ENCODE measurements around the gene PICALM. TPM values are rescaled to one million over a fixed set of nuclear protein-coding genes. Genes with fewer than 3 reads are reported as not detected.
A peak's percentile ranks its signal among the peaks of the same experiment; 100 is the strongest.

Gene PICALM
- total and polyA plus RNA-seq, 9 of the 15 experiments (the other 6 are each of a cell fraction or from before 2014, with no cell fraction given) = 41.3 to 990 (median 309) TPM

DNA sequence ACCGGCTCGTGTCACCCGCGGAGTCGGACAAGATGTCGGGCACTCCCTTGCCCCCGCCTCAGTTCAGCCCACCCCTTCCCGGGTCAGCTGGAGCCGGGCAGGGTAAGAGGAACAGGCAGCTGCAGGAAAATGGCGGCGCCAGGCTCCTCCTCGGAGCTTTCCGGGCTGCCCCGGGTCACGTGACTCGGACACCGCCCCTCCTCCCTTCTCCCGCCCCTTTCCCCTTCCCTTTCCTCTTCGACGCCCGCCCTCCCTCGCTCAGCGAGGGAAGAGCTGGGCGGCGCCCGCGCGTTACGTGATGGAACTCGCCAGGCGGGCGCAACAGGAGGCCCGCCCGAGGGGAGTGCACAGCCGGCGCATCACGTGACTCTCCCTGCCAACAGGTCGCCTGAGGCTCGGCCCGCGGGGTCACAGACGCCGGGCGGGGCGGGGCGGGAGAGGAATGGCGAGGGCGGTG is at the start of gene PICALM (continued):
- TF ChIP-seq POLR2G (IDR thresholded peaks at IDR 0.05; ENCODE audit: low read depth, low read length) = peak; percentile 86
- TF ChIP-seq HOXB6 (CRISPR knock-in tag; IDR thresholded peaks at IDR 0.05; ENCODE audit: borderline replicate concordance) = no peak
- TF ChIP-seq NR2C2 (CRISPR knock-in tag; IDR thresholded peaks at IDR 0.05) = peak; percentile 81; the same call in 1 of the 2 replicates
- peak; percentile 96 for TF ChIP-seq NR2C2 (tag; IDR thresholded peaks at IDR 0.05)
- no peak for TF ChIP-seq FOXJ2 (tag; IDR thresholded peaks at IDR 0.05)
- TF ChIP-seq EP300 (IDR thresholded peaks at IDR 0.05; ENCODE audit: low read length) = peak; percentile 62
- TF ChIP-seq HSF4 (CRISPR knock-in tag; IDR thresholded peaks at IDR 0.05; ENCODE audit: borderline replicate concordance) = no peak
- TF ChIP-seq NFE2L1 (tag; IDR thresholded peaks at IDR 0.05; ENCODE audit: borderline replicate concordance, low read depth) = no peak
- TF ChIP-seq BRD4 (IDR thresholded peaks at IDR 0.05) = no peak
- no peak for TF ChIP-seq ZBTB1 (CRISPR knock-in tag; IDR thresholded peaks at IDR 0.05; ENCODE audit: borderline replicate concordance, low read depth)
- TF ChIP-seq PHF8 (IDR thresholded peaks at IDR 0.05; ENCODE audit: borderline replicate concordance, low read length) = peak; percentile 52; the same call in 1 of the 2 replicates
- no peak for TF ChIP-seq POU5F1 (IDR thresholded peaks at IDR 0.05; ENCODE audit: borderline replicate concordance, low read depth, low read length, partially characterized antibody)
- no peak for TF ChIP-seq FIP1L1 (IDR thresholded peaks at IDR 0.05; ENCODE audit: low read depth, low read length, poor library complexity, severe bottlenecking)
- TF ChIP-seq, protein P1, sequence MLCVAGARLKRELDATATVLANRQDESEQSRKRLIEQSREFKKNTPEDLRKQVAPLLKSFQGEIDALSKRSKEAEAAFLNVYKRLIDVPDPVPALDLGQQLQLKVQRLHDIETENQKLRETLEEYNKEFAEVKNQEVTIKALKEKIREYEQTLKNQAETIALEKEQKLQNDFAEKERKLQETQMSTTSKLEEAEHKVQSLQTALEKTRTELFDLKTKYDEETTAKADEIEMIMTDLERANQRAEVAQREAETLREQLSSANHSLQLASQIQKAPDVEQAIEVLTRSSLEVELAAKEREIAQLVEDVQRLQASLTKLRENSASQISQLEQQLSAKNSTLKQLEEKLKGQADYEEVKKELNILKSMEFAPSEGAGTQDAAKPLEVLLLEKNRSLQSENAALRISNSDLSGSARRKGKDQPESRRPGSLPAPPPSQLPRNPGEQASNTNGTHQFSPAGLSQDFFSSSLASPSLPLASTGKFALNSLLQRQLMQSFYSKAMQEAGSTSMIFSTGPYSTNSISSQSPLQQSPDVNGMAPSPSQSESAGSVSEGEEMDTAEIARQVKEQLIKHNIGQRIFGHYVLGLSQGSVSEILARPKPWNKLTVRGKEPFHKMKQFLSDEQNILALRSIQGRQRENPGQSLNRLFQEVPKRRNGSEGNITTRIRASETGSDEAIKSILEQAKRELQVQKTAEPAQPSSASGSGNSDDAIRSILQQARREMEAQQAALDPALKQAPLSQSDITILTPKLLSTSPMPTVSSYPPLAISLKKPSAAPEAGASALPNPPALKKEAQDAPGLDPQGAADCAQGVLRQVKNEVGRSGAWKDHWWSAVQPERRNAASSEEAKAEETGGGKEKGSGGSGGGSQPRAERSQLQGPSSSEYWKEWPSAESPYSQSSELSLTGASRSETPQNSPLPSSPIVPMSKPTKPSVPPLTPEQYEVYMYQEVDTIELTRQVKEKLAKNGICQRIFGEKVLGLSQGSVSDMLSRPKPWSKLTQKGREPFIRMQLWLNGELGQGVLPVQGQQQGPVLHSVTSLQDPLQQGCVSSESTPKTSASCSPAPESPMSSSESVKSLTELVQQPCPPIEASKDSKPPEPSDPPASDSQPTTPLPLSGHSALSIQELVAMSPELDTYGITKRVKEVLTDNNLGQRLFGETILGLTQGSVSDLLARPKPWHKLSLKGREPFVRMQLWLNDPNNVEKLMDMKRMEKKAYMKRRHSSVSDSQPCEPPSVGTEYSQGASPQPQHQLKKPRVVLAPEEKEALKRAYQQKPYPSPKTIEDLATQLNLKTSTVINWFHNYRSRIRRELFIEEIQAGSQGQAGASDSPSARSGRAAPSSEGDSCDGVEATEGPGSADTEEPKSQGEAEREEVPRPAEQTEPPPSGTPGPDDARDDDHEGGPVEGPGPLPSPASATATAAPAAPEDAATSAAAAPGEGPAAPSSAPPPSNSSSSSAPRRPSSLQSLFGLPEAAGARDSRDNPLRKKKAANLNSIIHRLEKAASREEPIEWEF (CRISPR knock-in tag; IDR thresholded peaks at IDR 0.05) = no peak
- no peak for TF ChIP-seq SNIP1 (IDR thresholded peaks at IDR 0.05; ENCODE audit: low read depth)
- TF ChIP-seq, protein P2, sequence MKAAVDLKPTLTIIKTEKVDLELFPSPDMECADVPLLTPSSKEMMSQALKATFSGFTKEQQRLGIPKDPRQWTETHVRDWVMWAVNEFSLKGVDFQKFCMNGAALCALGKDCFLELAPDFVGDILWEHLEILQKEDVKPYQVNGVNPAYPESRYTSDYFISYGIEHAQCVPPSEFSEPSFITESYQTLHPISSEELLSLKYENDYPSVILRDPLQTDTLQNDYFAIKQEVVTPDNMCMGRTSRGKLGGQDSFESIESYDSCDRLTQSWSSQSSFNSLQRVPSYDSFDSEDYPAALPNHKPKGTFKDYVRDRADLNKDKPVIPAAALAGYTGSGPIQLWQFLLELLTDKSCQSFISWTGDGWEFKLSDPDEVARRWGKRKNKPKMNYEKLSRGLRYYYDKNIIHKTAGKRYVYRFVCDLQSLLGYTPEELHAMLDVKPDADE (conservative IDR thresholded peaks at IDR 0.05; ENCODE audit: control insufficient read depth, low read depth, low read length) = peak; percentile 75; the same call in 1 of the 2 replicates
- TF ChIP-seq HDAC8 (tag; IDR thresholded peaks at IDR 0.05) = no peak
- TF ChIP-seq ZNF431 (CRISPR knock-in tag; IDR thresholded peaks at IDR 0.05) = no peak
- TF ChIP-seq DPF2 (IDR thresholded peaks at IDR 0.05) = no peak
- peak; percentile 79; the same call in 1 of the 2 replicates for TF ChIP-seq ILF3 (IDR thresholded peaks at IDR 0.05; ENCODE audit: borderline replicate concordance)
- TF ChIP-seq, protein P3, sequence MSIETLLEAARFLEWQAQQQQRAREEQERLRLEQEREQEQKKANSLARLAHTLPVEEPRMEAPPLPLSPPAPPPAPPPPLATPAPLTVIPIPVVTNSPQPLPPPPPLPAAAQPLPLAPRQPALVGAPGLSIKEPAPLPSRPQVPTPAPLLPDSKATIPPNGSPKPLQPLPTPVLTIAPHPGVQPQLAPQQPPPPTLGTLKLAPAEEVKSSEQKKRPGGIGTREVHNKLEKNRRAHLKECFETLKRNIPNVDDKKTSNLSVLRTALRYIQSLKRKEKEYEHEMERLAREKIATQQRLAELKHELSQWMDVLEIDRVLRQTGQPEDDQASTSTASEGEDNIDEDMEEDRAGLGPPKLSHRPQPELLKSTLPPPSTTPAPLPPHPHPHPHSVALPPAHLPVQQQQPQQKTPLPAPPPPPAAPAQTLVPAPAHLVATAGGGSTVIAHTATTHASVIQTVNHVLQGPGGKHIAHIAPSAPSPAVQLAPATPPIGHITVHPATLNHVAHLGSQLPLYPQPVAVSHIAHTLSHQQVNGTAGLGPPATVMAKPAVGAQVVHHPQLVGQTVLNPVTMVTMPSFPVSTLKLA (conservative IDR thresholded peaks at IDR 0.05) = peak; percentile 82 to 85
- TF ChIP-seq NFE2 (IDR thresholded peaks at IDR 0.05; ENCODE audit: low read depth) = peak; percentile 33

Data from K562 (cell line).